Measurements from ENCODE around the gene JARID2. TPM values are rescaled to one million over a fixed set of nuclear protein-coding genes. Genes with fewer than 3 reads are reported as not detected.

JARID2 gene
- total RNA-seq, 2 donors from 2014 or later: 7.9 to 8.6 TPM

DNA sequence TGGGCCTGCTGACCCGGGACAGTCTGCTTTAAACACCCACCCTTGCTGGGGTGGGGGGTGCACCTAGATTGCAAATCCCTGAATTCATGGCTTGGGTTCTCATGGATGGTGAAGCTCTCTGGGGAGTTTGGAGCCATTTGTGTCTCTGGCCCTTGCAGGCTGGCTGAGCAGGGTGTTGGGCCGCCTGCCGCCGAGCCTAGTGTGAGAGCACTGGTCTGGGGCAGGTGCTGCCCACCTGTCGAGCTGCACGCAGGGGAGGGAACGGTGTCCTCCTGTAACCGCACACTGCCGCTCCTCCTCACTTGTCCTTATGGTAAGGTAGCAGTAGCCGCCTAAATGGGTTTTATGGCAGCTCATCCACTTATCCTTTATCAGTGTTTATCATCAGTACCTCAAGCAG is 273.0 kb downstream of the JARID2 start:
- intact Hi-C loops (cut with DNase I): loop anchor here in 1 of 2 donors (5.0 kb wide), 1 partner anchor 103 kb away; no protein-coding TSS in a partner anchor
- no peak for ATAC-seq

DNA sequence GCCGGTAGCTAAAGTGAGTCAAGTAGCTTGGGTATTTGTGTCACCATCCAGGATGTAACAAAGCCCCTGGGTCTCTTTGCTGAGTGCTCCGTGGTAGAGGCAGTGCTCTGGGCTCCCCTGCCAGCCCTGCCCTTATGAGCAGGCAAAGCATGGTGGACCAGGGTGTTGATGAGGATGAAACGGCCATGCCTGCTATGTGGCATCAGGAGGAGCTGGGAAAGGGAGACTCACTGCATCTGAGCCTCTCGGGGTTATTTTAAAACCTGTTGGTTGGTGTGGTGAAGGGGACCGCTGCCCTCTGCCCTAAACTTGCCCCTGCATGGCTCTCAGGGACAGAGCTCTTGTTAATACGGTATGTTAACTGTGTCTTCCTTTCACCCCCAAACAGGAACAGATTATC is 273.8 kb downstream of the JARID2 start:
- DNase-seq (no peak), ATAC-seq (no peak)
- intact Hi-C loops (cut with DNase I): loop anchor here in 1 of 2 donors (5.0 kb wide), 1 partner anchor 103 kb away; no protein-coding TSS in a partner anchor

More for the DNA sequence above, 273.0 kb downstream of the JARID2 start:
- no peak for DNase-seq

DNA sequence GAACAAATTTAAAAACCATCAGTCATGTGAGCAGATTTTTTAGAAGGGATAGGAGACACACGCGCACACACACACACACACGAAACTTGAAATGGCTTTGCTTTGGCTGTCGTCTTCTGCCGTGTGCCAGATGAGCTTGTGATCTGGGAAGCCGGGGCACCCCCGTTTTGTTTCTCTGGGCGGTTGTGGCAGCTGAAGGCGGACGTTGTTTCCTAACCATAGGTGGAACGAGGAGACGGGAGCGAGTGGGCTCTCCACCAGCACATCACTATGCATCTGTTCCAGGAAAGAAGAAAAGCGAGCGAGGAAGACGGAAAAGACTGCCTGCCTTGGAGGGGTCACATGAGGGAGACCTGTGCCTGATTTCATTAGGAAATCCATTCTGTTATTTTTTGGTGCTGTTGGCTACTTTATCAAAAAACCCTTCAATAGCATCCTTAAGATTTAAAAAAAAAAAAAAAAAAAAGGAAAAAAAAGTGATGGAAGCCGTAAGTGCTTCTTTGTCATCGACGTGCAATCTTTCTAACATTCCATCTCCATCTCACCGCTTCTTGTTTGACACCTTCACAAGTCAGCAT is 274.8 kb downstream of the JARID2 start:
- ATAC-seq (no peak), DNase-seq (no peak)
- intact Hi-C loops (cut with DNase I): no loop called here

DNA sequence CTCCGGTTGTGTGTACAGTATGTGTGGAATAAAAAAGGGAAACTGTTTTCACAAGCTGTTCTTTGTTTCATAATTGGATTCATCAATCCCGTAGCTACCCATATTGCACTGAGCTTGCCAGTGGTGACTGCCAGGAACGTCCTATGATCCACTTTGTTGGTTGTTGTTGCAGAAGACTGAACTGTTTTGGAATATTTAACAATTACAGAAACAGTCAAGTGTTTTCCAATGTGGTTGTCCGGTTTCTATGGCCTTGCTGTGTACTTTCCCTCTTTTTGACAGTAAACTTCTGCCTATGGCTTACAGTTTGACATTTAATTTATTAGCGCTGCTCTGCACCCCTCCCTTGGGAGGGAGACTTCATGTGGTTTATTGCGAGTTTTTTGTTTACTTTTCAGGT is 275.7 kb downstream of the JARID2 start:
- ATAC-seq (no peak), DNase-seq (no peak)

DNA sequence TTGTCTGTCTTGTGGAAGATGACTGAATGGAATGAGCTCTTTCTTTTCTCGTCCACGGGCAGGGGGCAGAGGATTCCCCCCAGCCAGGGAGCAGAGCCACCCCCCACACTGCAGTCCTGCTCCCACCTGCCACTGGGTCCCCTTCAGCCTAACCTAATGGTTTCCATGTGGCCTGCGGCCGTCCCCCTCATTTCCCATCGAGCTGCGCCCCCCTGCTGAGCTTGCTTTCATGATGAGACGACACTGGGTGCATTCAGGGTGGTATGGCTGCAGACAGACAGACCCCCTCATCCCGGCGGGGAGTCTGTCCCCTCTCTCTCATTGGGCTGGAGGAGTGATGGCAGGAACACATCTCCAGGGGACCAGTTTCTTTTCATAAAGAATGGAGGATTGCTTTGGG is 276.2 kb downstream of the JARID2 start:
- DNase-seq (no peak), ATAC-seq (no peak)
- intact Hi-C loops (cut with DNase I): no loop called here

More for the DNA sequence above, 275.7 kb downstream of the JARID2 start:
- intact Hi-C loops (cut with DNase I): no loop called here

DNA sequence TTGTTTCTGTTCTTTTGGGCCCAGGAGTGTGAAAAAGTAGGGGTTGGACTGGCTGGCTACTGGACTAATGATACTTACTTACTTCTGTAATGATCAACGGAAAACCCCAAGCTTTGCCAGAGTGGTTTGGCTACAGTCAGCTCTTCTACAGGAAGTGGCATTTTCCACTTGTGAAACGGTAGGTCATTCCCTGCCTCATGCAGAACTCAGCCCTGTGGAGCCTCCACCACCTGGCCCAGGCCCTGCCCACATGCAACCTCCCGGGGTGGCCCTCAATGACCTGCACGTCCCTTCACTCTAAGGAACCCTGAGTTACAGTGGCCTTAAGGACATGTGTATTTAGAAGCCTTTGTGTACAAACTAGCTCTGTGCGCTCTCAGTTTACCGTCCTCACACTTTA is 276.6 kb downstream of the JARID2 start:
- ATAC-seq: peak in 1 of 2 donors; percentile 30
- intact Hi-C loops (cut with DNase I): no loop called here
- DNase-seq: no peak

DNA sequence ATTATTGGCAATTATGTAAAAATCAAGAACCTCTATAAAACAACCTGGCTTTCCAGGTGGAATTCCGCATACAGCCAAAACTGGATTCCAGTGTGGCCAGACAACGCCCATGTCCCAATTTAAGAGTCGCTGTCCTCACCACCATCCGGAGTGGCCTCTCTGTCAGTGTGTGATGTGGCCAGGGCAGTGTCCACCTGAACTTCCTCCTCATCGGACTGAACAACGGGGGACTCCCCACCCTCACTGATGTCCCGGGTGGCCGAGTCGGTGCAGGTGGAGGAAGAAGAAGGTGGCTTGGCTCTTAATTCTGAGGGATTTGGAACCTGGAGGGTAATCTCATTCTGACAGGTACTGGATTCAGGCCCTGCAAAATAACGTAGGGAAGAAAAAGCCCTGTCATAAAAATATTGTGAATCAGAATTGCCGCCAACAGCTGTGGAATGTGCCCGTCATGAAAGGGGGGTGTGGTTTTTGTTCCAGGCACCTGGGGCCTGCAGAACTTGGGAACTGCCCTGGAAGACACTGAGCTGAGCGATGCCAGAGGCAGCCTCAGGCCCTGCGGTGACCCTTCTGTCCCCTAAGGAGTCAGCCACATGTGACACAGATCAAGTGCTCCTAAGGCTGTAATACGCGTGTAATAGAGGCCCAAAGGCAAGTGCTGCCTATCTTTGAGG is 277.1 kb downstream of the JARID2 start:
- ATAC-seq: peak in 1 of 2 donors; percentile 19
- no peak for DNase-seq
- intact Hi-C loops (cut with DNase I): no loop called here

DNA sequence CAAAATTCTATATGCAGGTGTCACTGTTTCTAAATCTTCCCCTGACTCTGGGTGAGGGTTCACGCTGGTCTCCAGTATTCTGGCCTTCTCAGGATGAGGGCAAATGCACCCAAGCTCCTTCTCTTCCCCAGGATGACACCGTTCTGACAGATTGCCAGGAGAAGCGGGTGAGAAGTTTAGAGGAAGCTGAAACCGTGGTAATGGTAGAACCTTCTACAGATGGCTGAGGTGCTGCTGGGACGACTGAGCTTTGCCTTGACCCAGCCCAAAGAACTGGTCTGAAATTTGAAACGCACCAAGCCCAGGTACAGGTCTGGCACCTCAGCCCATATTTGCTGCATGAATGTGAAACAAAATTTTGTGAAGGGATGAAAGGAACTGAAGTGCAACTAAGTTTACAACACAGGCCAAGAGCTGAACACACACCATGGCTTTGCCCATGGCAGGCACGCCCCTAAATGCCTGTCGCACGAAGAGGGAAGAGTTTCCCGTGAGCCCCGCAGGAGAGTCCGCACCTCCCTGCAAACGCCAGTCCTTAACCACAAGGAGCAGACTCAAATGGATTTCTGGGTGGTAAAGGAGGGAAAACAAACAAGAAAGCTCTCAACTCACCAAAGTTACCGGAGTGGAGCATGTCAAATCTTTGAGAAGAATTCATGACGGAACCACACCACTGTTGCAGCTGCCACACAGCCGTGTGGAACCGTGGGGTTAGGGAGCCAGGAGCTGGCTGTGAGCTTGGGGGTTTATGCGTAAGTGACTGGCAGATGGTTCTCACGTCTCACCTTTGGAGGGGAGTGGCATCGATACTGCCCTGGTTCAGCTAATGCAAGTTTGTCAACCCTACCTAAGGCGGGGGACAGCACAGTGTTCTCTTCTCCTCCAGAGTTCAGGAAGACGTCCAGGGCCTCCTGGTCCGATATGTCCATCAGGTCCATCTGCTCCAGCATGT is 278.1 kb downstream of the JARID2 start:
- DNase-seq: no peak
- no peak for ATAC-seq
- intact Hi-C loops (cut with DNase I): no loop called here

DNA sequence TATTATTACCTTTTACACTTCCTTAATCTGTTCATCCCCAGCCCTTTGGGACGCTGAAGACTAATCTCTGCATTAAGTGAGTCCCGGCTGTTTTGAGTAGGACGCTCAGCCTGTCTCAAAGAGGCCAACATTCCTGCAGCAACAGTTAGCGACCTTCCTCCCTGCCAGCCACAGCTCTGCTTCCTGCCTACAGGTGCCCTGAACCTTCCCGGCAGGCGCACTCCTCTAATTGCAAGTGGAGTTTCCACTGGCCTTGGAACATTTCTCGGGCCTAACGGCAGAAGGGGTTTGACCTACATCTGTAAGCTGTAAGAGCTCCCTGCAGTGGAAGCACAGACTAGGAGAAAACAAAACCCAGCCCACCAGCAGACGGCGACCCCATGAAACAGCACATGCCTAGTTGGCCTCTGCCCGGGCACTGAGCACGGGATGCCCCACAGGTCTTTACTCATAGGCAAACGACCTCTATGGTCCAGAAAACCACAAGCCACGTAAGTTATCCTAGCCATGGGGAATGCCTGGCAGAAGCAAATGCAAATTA is 279.1 kb downstream of the JARID2 start:
- DNase-seq (no peak), ATAC-seq (no peak)

DNA sequence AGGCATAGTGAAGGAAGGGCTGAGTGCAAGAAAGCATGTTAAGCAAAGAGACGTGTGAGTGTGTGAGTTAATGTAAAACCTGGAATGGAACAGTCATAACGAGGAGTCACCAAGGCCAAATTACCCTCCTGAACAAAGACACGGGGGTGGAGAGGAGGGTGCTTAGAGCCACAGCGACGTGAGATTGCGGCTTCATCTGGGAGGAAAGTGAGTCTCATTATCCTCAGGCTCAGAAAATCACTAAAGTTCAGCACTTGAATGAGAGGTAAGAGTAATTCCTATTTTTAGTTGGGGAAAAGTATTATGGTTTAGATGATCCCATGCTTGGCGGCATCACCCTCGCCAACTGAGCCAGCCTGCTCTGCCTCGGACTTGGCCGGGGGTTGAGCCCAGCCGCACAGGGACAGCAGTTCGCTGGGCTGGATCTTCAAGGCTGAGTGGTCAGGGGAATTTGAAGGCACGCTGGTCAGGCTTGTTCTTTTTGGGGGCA is 280.4 kb downstream of the JARID2 start:
- ATAC-seq (peak; percentile 27 to 46), DNase-seq (no peak)
- intact Hi-C loops (cut with DNase I): no loop called here

More for the DNA sequence above, 279.1 kb downstream of the JARID2 start:
- intact Hi-C loops (cut with DNase I): no loop called here

DNA sequence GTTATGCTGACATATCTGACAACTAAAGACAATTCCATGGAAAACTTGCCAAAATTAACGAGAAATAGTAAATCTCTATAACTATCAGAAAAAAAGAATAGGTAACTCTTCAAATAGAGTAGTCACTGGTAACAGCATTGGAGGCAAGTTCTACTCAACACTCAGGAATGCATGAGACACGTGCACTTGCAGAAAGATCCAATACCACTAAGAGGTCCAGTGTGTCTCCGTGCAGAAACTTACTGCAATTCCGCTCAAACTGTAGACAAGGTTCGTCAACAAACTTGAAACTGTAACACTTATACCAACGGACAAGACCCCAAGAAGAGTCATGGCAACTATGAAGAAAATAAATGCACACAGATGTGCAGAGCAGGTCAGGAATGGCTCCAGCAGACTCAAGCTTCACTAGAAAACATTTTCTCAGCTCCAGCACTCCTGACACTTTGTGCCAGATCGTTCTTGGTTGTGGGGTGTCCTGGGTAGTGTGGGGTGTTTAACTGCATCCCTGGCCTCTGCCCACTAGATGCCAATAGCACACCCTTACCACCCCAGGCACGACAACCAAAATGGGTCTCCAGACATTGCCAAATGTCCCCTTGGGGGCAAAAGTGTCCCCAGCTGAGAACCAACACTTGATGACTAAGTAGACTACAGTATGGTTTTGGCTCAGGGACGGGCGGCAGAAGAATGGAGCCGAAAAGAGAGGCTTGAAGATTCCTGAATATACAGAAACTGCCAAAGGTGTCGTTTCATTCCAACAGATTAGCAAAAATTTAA is 282.2 kb downstream of the JARID2 start:
- no peak for DNase-seq
- no peak for ATAC-seq
- intact Hi-C loops (cut with DNase I): no loop called here

DNA sequence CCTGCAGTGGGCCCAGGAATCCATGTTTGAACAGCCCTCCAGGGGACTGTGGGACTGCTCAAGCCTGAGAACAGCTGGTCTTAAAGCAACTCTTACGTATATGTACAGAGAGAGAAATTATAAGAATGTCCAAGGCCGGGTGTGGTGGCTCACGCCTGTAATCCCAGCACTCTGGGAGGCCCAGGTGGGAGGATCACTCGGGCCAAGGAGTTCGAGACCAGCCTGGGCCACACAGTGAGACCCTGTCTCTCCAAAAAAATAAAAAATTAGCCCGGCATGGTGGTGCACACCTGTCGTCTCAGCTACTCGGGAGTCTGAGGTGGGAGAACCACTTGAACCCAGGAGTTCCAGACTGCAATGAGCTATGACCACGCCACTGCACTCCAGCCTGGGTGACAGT is 283.0 kb downstream of the JARID2 start:
- intact Hi-C loops (cut with DNase I): no loop called here
- no peak for ATAC-seq

DNA sequence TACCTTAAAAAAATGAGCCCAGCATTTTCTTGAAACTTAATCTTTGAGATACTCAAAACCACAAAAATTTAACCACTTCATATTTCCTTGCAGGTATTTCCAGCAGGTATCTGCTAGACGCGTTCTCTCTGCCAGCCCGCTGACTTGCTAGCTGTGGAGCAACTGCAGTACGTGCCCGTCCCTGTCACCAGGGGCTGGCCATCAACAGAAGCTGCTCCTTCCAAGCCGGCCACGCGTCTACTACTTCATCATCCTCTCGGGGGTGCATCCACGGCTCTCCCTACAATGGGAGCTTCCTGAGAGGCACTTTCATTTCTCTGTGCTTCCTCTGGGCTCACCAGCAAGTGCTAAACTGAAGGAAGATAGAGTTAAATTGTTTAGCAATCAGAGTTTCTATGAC is 284.5 kb downstream of the JARID2 start:
- no peak for ATAC-seq
- no peak for DNase-seq
- intact Hi-C loops (cut with DNase I): no loop called here

More for the DNA sequence above, 283.0 kb downstream of the JARID2 start:
- no peak for DNase-seq

DNA sequence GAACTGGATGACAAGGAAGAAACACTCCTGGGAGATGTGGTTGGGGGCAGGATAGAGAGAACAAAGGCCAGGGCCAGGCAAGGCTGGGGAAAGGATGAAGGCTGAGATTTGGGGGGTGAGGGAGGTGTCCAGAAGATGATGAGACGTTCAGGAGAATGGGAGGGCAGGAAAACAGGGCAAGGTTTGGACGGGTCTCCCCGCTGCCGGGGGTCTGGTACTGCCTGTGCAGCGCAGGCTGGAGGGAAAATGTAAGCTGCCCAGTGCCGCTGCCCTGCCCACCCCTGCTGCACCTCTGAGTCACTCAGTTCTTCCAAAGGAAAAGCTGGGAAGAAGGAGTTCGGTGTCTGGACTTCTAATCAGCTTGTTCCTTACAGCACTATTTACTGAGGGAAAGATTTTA is 286.1 kb downstream of the JARID2 start:
- ATAC-seq (no peak), DNase-seq (no peak)
- intact Hi-C loops (cut with DNase I): no loop called here

DNA sequence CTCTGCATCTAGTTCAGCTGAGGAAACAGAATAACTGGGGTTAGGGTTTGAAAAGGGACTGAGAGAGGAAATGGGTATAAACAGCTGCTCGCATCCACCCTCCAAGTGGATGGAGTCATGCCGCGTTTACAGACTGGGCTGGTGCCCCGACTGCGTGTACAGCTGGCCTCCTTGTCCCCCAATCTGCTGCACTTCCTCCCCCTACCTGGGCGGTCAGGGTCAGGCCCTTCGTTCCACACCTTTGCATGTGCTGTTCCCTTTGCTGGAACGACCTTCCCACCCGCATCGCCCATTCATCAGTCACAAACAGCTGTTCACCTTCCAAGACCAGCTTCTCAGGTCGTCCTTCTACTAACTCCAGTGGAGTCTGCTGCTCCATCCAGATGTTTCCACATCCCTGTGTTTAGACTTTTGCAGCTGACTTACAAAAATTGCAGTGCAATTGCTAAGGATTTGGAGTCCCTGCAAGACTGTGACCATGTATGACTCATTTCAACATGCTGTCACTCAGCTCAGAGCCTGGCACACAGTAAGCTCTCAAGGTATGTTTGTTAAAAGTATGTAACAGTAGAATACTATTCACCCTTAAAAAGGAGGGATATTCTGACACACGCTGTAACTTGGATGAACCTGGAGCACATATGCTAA is 287.6 kb downstream of the JARID2 start:
- DNase-seq: no peak
- intact Hi-C loops (cut with DNase I): no loop called here
- no peak for ATAC-seq

DNA sequence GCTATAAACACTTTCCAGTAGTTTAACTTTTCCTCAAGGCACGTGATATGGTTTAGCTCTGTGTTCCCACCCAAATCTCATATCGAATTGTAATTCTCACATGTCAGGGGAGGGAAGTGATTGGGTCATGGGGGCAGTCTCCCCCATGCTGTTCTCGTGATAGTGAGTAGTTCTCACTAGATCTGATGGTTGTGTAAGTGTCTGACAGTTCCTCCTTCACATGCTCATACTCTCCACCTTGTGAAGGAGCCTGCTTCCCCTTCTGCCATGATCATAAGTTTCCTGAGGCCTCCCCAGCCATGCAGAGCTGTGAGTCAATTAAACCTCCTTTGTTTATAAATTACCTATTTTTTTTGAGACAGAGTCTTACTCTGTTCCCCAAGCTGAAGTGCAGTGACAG is 289.1 kb downstream of the JARID2 start:
- ATAC-seq (peak in 1 of 2 donors; percentile 23), DNase-seq (no peak)
- intact Hi-C loops (cut with DNase I): no loop called here

DNA sequence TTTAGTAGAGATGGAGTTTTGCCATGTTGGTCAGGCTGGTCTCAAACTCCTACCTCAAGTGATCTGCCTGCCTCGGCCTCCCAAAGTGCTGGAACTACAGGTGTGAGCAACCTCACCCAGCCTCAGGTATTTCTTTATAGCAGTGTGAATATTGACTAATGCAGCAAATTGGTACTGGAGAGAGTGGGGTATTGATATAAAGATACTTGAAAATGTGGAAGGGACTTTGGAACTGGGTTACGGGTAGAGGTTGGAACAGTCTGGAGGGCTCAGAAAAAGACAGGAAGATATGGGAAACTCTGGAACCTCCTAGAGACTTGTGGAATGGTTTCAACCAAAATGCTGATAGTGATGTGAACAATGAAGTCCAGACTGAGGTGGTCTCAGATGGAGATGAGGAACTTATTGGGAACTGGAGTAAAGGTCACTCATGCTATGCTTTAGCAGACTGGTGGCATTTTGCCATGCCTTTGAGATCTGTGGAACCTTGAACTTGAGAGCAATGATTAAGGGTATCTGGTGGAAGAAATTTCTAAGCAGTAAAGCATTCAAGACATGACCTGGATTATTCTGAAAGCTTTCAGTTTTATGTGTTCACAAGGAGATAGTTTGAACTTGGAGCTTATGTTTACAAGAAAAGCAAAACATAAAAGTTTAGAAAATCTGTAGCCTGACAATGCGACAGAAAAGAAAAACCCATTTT is 289.8 kb downstream of the JARID2 start:
- ATAC-seq (no peak), DNase-seq (no peak)

More for the DNA sequence above, 289.8 kb downstream of the JARID2 start:
- intact Hi-C loops (cut with DNase I): no loop called here

All from left cardiac atrium (tissue), 4 donors.